HepG2 (cell line): ENCODE measurements around the gene ZSCAN26. TPM values are rescaled to one million over a fixed set of nuclear protein-coding genes. Genes with fewer than 3 reads are reported as not detected.

Experiments
- ATAD3A ChIP-seq: sonication (generic); formaldehyde crosslinking; IDR thresholded peaks from 2 replicates; pipeline ENCODE4 v1.4.0; 2020; ENCODE audit warnings: missing genetic modification reagents
- BRCA1 ChIP-seq: sonication (generic); formaldehyde crosslinking; IDR thresholded peaks from 2 replicates; pipeline ENCODE4 v1.4.0; 2020; ENCODE audit warnings: missing genetic modification reagents
- BRD4 ChIP-seq: sonication (generic); formaldehyde crosslinking; IDR thresholded peaks from 2 replicates; pipeline ENCODE4 v1.4.0; 2020; ENCODE audit warnings: missing genetic modification reagents
- CHD4 ChIP-seq: fragments of 200-600 bp; sonication (generic); IDR thresholded peaks from 2 replicates; pipeline ENCODE4 v1.7.0; 2017; ENCODE audit warnings: mild to moderate bottlenecking, low read length, borderline replicate concordance
- E2F1 ChIP-seq: sonication (generic); formaldehyde crosslinking; IDR thresholded peaks from 2 replicates; pipeline ENCODE4 v1.5.0; 2020; ENCODE audit warnings: missing genetic modification reagents
- GATAD1 ChIP-seq: IDR thresholded peaks from 2 replicates; pipeline ENCODE4 v1.6.1; 2016; ENCODE audit warnings: missing genetic modification reagents, missing compliant biosample characterization
- KAT2B ChIP-seq: fragments of 150-350 bp; IDR thresholded peaks from 2 replicates; pipeline ENCODE4 v1.6.1; 2014; ENCODE audit warnings: low read depth, low read length, borderline replicate concordance
- KDM2A ChIP-seq: sonication (generic); formaldehyde crosslinking; IDR thresholded peaks from 2 replicates; pipeline ENCODE4 v1.4.0; 2020; ENCODE audit warnings: low read depth, missing genetic modification reagents, borderline replicate concordance
- KLF11 ChIP-seq: IDR thresholded peaks from 2 replicates; pipeline ENCODE4 v1.6.1; 2016; ENCODE audit warnings: missing compliant biosample characterization
- MAFK ChIP-seq, 2 experiments: IDR thresholded peaks in 1 of 2; conservative IDR thresholded peaks in 1 of 2; 2 replicates each; pipeline ENCODE4 v1.6.1; 2011; ENCODE audit warnings: improper control_type of control experiment in 2 of 2, low read length in 2 of 2
- MIER3 ChIP-seq: IDR thresholded peaks from 2 replicates; pipeline ENCODE4 v1.6.1; 2016; ENCODE audit warnings: missing compliant biosample characterization, borderline replicate concordance
- MTA3 ChIP-seq: sonication (generic); formaldehyde crosslinking; IDR thresholded peaks from 2 replicates; pipeline ENCODE4 v1.4.0; 2020; ENCODE audit warnings: missing genetic modification reagents
- SMARCE1 ChIP-seq: fragments of 450-650 bp; IDR thresholded peaks from 2 replicates; pipeline ENCODE4 v1.6.1; 2017; ENCODE audit warnings: borderline replicate concordance
- SRSF9 ChIP-seq: fragments of 200-400 bp; formaldehyde crosslinking; IDR thresholded peaks from 2 replicates; pipeline ENCODE4 v1.6.1; 2018; ENCODE audit warnings: borderline replicate concordance, mild to moderate bottlenecking, low read depth, low read length; ENCODE audit not compliant: insufficient read depth, poor library complexity, severe bottlenecking
- TCF7L2 ChIP-seq: IDR thresholded peaks from 2 replicates; pipeline ENCODE4 v1.6.1; 2011; ENCODE audit warnings: mild to moderate bottlenecking, low read depth, low read length, moderate library complexity
- TOPORS ChIP-seq: sonication (generic); formaldehyde crosslinking; IDR thresholded peaks from 2 replicates; pipeline ENCODE4 v1.8.0; 2023; ENCODE audit warnings: mild to moderate bottlenecking, missing genetic modification reagents
- TRAFD1 ChIP-seq: sonication (generic); formaldehyde crosslinking; IDR thresholded peaks from 2 replicates; pipeline ENCODE4 v1.5.1; 2020; ENCODE audit warnings: missing genetic modification reagents, mild to moderate bottlenecking, borderline replicate concordance
- YEATS4 ChIP-seq: sonication (generic); formaldehyde crosslinking; IDR thresholded peaks from 2 replicates; pipeline ENCODE4 v1.4.0; 2020; ENCODE audit warnings: missing genetic modification reagents, borderline replicate concordance
- ZFP1 ChIP-seq: IDR thresholded peaks from 2 replicates; pipeline ENCODE4 v1.6.1; 2016
- ZKSCAN5 ChIP-seq: sonication (generic); formaldehyde crosslinking; IDR thresholded peaks from 2 replicates; pipeline ENCODE4 v1.5.1; 2020; ENCODE audit warnings: mild to moderate bottlenecking, missing genetic modification reagents
- ZNF20 ChIP-seq: sonication (generic); formaldehyde crosslinking; IDR thresholded peaks from 2 replicates; pipeline ENCODE4 v1.4.0; 2020; ENCODE audit warnings: mild to moderate bottlenecking, moderate library complexity, missing genetic modification reagents
- ZNF383 ChIP-seq: sonication (generic); formaldehyde crosslinking; IDR thresholded peaks from 2 replicates; pipeline ENCODE4 v1.4.0; 2020; ENCODE audit warnings: missing genetic modification reagents, mild to moderate bottlenecking, borderline replicate concordance
- ZNF549 ChIP-seq: sonication (generic); formaldehyde crosslinking; IDR thresholded peaks from 2 replicates; pipeline ENCODE4 v1.5.0; 2020; ENCODE audit warnings: missing genetic modification reagents
- ZNF564 ChIP-seq: sonication (generic); formaldehyde crosslinking; IDR thresholded peaks from 2 replicates; pipeline ENCODE4 v1.8.1; 2023; ENCODE audit warnings: mild to moderate bottlenecking, missing genetic modification reagents
- ZNF614 ChIP-seq: IDR thresholded peaks from 2 replicates; pipeline ENCODE4 v1.6.1; 2018; ENCODE audit warnings: missing biosample characterization, missing genetic modification reagents, inconsistent platforms, borderline replicate concordance
- ZNF616 ChIP-seq: sonication (generic); formaldehyde crosslinking; IDR thresholded peaks from 2 replicates; pipeline ENCODE4 v1.5.0; 2020; ENCODE audit warnings: low read depth, mild to moderate bottlenecking, missing genetic modification reagents
- polyA plus RNA-seq, 8 experiments: library from polyadenylated mRNA; depleted of rRNA in 3 of 8; stranded (reverse) in 7 of 8; unstranded in 1 of 8; fragments of >200 nt; fragmentation: Illumina TruSeq in 4 of 8; extraction: Trizol in 4 of 8; gene quantifications; 2 replicates each; pipeline versions ENCODE4 v1.2.1 to v1.2.3, GENCODE V29; 2011 to 2016; ENCODE audit warnings: low read depth in 4 of 8, missing spikeins in 1 of 8, mixed read lengths in 1 of 8; ENCODE audit not compliant: insufficient read depth in 1 of 8
- total RNA-seq, 5 experiments: library from RNA; depleted of rRNA; stranded (reverse); fragments of >200 nt; fragmentation: Illumina TruSeq; extraction: Trizol; gene quantifications; 2 replicates each; pipeline ENCODE4 v1.2.3, GENCODE V29; 2016; ENCODE audit warnings: low read depth in 1 of 5
- TF ChIP-seq, protein P1 (sequence below): sonication (generic); formaldehyde crosslinking; IDR thresholded peaks from 2 replicates; pipeline ENCODE4 v1.4.0; 2020; ENCODE audit warnings: missing genetic modification reagents

ZSCAN26 gene
- total and polyA plus RNA-seq, 2 of the 13 experiments (the other 11 are each of a cell fraction or from before 2014, with no cell fraction given), result 12.0 to 15.6 TPM

GRCh38 chr6:28252009-28252975, 14.7 kb upstream of the ZSCAN26 start, which contains the start of gene ZKSCAN4 (continued):
- no peak for TF ChIP-seq KAT2B
- no peak for TF ChIP-seq TRAFD1
- 0 out of 2 replicates have a peak, but pooled peaks have one; percentile 45 for TF ChIP-seq KLF11 (CRISPR knock-in tag)
- TF ChIP-seq SRSF9, result no peak
- TF ChIP-seq MAFK (conservative IDR thresholded peaks at IDR 0.05 in 1 of 2, IDR thresholded peaks at IDR 0.05 in 1 of 2; ENCODE audit: low read length in 2 of 2), result no peak
- TF ChIP-seq ZFP1 (CRISPR knock-in tag), result peak; percentile 70; the same call in 1 of the 2 replicates
- TF ChIP-seq ZNF564 (CRISPR knock-in tag), result no peak
- 0 out of 2 replicates have a peak, but pooled peaks have one; percentile 44 for TF ChIP-seq ZNF616 (CRISPR knock-in tag)
- TF ChIP-seq ZNF20, result no peak
- TF ChIP-seq E2F1 (CRISPR knock-in tag), result no peak
- TF ChIP-seq SMARCE1, result no peak
- TF ChIP-seq CHD4, result no peak
- TF ChIP-seq MTA3 (CRISPR knock-in tag), result no peak
- peak; percentile 89 for TF ChIP-seq YEATS4 (CRISPR knock-in tag)
- no peak for TF ChIP-seq BRCA1 (CRISPR knock-in tag)
- peak; percentile 77; the same call in 1 of the 2 replicates for TF ChIP-seq MIER3 (CRISPR knock-in tag)
- TF ChIP-seq GATAD1 (CRISPR knock-in tag), result peak; percentile 99
- TF ChIP-seq ZNF614, result no peak; the same call in 1 of the 2 replicates
- no peak for TF ChIP-seq ZNF549
- no peak for TF ChIP-seq ATAD3A (CRISPR knock-in tag)
- TF ChIP-seq, protein P1, sequence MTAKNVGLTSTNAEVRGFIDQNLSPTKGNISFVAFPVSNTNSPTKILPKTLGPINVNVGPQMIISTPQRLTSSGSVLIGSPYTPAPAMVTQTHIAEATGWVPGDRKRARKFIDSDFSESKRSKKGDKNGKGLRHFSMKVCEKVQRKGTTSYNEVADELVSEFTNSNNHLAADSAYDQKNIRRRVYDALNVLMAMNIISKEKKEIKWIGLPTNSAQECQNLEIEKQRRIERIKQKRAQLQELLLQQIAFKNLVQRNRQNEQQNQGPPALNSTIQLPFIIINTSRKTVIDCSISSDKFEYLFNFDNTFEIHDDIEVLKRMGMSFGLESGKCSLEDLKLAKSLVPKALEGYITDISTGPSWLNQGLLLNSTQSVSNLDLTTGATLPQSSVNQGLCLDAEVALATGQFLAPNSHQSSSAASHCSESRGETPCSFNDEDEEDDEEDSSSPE, result peak; percentile 47
- peak; percentile 20; the same call in 1 of the 2 replicates for TF ChIP-seq BRD4 (CRISPR knock-in tag)
- TF ChIP-seq TCF7L2, result no peak
- no peak for TF ChIP-seq ZNF383 (CRISPR knock-in tag)
- 0 out of 2 replicates have a peak, but pooled peaks have one; percentile 60 for TF ChIP-seq ZKSCAN5
- TF ChIP-seq KDM2A (CRISPR knock-in tag), result peak; percentile 79
- no peak for TF ChIP-seq TOPORS (CRISPR knock-in tag)
